BJ (cell line): ENCODE measurements around the gene LCP1. TPM values are rescaled to one million over a fixed set of nuclear protein-coding genes. Genes with fewer than 3 reads are reported as not detected.

Experiments used
- CTCF ChIA-PET: fragments of 350-600 bp; formaldehyde crosslinking; extraction: SDS; loops from one replicate; lab custom pipeline; 2021; ENCODE audit warnings: antibody characterized with exemption, inconsistent platforms; lab: Yijun Ruan, JAX
- POLR2A ChIA-PET: fragments of 300-600 bp; sonication (Branson Sonifier 250); formaldehyde crosslinking; extraction: SDS; loops from one replicate; lab custom pipeline; 2021; ENCODE audit warnings: antibody characterized with exemption; lab: Charles Lee
- DNase-seq: peaks from one replicate; pipeline ENCODE4 v3.0.0-alpha.2; 2011; ENCODE audit warnings: low read depth
- H3K27me3 ChIP-seq: 2 replicates; pipeline ENCODE4 v1.6.0; 2011; ENCODE audit warnings: low read length; ENCODE audit not compliant: control insufficient read depth, insufficient read depth
- H3K36me3 ChIP-seq: 2 replicates; pipeline ENCODE4 v1.5.1; 2011; ENCODE audit warnings: low read length; ENCODE audit not compliant: control insufficient read depth, insufficient read depth
- H3K4me3 ChIP-seq: 2 replicates; pipeline ENCODE4 v1.5.1; 2011; ENCODE audit warnings: low read depth, mild to moderate bottlenecking, control low read depth, low read length
- CTCF ChIP-seq: IDR thresholded peaks from 2 replicates; pipeline ENCODE4 v1.5.1; 2011; ENCODE audit warnings: low read depth, mild to moderate bottlenecking, control low read depth, inconsistent platforms, low read length, moderate library complexity; ENCODE audit not compliant: insufficient read depth
- polyA plus RNA-seq: library from polyadenylated mRNA; depleted of rRNA; stranded (reverse); fragments of >200 nt; gene quantifications from 2 replicates; pipeline ENCODE4 v1.2.3, GENCODE V29; 2011

LCP1 gene
- polyA plus RNA-seq, 1 experiment, result 0.06 TPM

GRCh38 chr13:46119883-46120614 is 61.9 kb downstream of the LCP1 start:
- POLR2A ChIA-PET, result no interaction called here
- no peaks in the 10 kb centered on the region for H3K27me3 ChIP-seq
- DNase-seq, result no peak
- no peak overlapping the region for H3K4me3 ChIP-seq
- no peak for TF ChIP-seq CTCF
- no peaks in the 10 kb centered on the region for H3K36me3 ChIP-seq
- CTCF ChIA-PET, result interaction anchor here (0.6 kb wide), 1 partner anchor 534 kb away, joined by 3 read pairs; no protein-coding TSS in a partner anchor

- POLR2A ChIA-PET, result no interaction called here
- CTCF ChIA-PET, result interaction anchor here (1.3 kb wide), 1 partner anchor 9 kb away, joined by 3 read pairs; no protein-coding TSS in a partner anchor
- no peak for DNase-seq
- H3K27me3 ChIP-seq, result no peaks in the 10 kb centered on the region
- TF ChIP-seq CTCF, result no peak
- H3K36me3 ChIP-seq, result no peaks in the 10 kb centered on the region
- H3K4me3 ChIP-seq, result no peak overlapping the region
Observed at GRCh38 chr13:46116653-46117502, 65.1 kb downstream of the LCP1 start.

- ChIA-PET POLR2A (no interaction called here), CTCF (interaction anchor here (0.7 kb wide), 1 partner anchor 49 kb away, joined by 5 read pairs; no protein-coding TSS in a partner anchor)
- no peaks in the 10 kb centered on the region for H3K36me3 ChIP-seq
- H3K27me3 ChIP-seq, result no peaks in the 10 kb centered on the region; the same call in 1 of the 2 replicates
- no peak overlapping the region for H3K4me3 ChIP-seq
- no peak for DNase-seq
- TF ChIP-seq CTCF, result no peak
Observed at GRCh38 chr13:46114613-46115012, 67.4 kb downstream of the LCP1 start.

- no peak for DNase-seq
- POLR2A ChIA-PET, result no interaction called here
- CTCF ChIA-PET, result interaction anchor here (1.4 kb wide), 1 partner anchor 13 kb away, joined by 7 read pairs; no protein-coding TSS in a partner anchor
Observed at GRCh38 chr13:46113596-46113995, 68.4 kb downstream of the LCP1 start.

More at GRCh38 chr13:46113596-46113995, 68.4 kb downstream of the LCP1 start:
- Histone ChIP-seq H3K4me3 (no peak overlapping the region), H3K36me3 (no peaks in the 10 kb centered on the region), H3K27me3 (no peaks in the 10 kb centered on the region; the same call in 1 of the 2 replicates)
- no peak for TF ChIP-seq CTCF
